DND-41 (cell line): ENCODE data around the gene MTPN.

Experiments
- EZH2 ChIP-seq: IDR thresholded peaks from 3 replicates; pipeline ENCODE4 v1.6.1; 2012; ENCODE audit warnings: borderline replicate concordance, low read depth, mild to moderate bottlenecking, moderate library complexity, low read length, inconsistent platforms; ENCODE audit not compliant: severe bottlenecking
- TF ChIP-seq, protein P1 (sequence below): IDR thresholded peaks from 2 replicates; pipeline ENCODE4 v1.5.1; 2012; ENCODE audit warnings: borderline replicate concordance, low read length, moderate library complexity, mild to moderate bottlenecking; ENCODE audit not compliant: poor library complexity, severe bottlenecking; ENCODE audit errors: extremely low read depth

- TF ChIP-seq, protein P1, sequence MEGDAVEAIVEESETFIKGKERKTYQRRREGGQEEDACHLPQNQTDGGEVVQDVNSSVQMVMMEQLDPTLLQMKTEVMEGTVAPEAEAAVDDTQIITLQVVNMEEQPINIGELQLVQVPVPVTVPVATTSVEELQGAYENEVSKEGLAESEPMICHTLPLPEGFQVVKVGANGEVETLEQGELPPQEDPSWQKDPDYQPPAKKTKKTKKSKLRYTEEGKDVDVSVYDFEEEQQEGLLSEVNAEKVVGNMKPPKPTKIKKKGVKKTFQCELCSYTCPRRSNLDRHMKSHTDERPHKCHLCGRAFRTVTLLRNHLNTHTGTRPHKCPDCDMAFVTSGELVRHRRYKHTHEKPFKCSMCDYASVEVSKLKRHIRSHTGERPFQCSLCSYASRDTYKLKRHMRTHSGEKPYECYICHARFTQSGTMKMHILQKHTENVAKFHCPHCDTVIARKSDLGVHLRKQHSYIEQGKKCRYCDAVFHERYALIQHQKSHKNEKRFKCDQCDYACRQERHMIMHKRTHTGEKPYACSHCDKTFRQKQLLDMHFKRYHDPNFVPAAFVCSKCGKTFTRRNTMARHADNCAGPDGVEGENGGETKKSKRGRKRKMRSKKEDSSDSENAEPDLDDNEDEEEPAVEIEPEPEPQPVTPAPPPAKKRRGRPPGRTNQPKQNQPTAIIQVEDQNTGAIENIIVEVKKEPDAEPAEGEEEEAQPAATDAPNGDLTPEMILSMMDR = no peak
- no peak for TF ChIP-seq EZH2
Observed at GRCh38 chr7:135956393-135956792, 20.8 kb downstream of the MTPN start.
